ENCODE data around the gene AVL9. TPM values are rescaled to one million over a fixed set of nuclear protein-coding genes. Genes with fewer than 3 reads are reported as not detected.

The AVL9 gene
- total and polyA plus RNA-seq, 9 of the 15 experiments (the other 6 are each of a cell fraction or from before 2014, with no cell fraction given) = 6.4 to 66.2 (median 30.1) TPM

DNA sequence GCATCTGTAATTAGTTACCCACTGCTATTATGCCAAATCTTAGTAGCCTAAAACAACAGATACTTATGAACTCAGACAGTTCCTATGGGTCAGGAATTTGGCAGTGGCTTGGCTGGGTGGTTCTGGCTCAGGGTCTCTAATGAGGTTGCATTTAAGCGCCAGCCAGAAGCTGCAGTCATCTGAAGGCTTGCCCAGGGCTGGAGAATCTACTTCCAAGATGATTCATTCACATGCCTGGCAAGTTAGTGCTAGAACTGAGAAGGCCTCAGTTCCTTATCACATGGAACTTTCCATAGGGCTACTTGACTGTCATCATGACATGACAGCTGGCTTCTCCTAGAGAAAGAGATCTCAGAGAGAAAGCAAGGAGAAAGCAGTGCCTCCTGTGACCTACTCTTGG lies 121.3 kb downstream of the AVL9 start (continued):
- TF ChIP-seq ZNF609 (CRISPR knock-in tag; IDR thresholded peaks at IDR 0.05; ENCODE audit: borderline replicate concordance) = no peak
- TF ChIP-seq BCOR (IDR thresholded peaks at IDR 0.05) = no peak
- TF ChIP-seq RBM34 (IDR thresholded peaks at IDR 0.05; ENCODE audit: borderline replicate concordance, insufficient read depth, low read length) = no peak
- TF ChIP-seq ZNF232 (CRISPR knock-in tag; IDR thresholded peaks at IDR 0.05) = no peak
- TF ChIP-seq TRIM28 (IDR thresholded peaks at IDR 0.05) = 0 out of 2 replicates have a peak, but pooled peaks have one; percentile 51
- TF ChIP-seq ZNF444 (CRISPR knock-in tag; IDR thresholded peaks at IDR 0.05) = no peak
- TF ChIP-seq RERE (CRISPR knock-in tag; IDR thresholded peaks at IDR 0.05; ENCODE audit: borderline replicate concordance) = no peak
- TF ChIP-seq MTA3 (IDR thresholded peaks at IDR 0.05; ENCODE audit: borderline replicate concordance) = 0 out of 2 replicates have a peak, but pooled peaks have one; percentile 34
- TF ChIP-seq, protein P1, sequence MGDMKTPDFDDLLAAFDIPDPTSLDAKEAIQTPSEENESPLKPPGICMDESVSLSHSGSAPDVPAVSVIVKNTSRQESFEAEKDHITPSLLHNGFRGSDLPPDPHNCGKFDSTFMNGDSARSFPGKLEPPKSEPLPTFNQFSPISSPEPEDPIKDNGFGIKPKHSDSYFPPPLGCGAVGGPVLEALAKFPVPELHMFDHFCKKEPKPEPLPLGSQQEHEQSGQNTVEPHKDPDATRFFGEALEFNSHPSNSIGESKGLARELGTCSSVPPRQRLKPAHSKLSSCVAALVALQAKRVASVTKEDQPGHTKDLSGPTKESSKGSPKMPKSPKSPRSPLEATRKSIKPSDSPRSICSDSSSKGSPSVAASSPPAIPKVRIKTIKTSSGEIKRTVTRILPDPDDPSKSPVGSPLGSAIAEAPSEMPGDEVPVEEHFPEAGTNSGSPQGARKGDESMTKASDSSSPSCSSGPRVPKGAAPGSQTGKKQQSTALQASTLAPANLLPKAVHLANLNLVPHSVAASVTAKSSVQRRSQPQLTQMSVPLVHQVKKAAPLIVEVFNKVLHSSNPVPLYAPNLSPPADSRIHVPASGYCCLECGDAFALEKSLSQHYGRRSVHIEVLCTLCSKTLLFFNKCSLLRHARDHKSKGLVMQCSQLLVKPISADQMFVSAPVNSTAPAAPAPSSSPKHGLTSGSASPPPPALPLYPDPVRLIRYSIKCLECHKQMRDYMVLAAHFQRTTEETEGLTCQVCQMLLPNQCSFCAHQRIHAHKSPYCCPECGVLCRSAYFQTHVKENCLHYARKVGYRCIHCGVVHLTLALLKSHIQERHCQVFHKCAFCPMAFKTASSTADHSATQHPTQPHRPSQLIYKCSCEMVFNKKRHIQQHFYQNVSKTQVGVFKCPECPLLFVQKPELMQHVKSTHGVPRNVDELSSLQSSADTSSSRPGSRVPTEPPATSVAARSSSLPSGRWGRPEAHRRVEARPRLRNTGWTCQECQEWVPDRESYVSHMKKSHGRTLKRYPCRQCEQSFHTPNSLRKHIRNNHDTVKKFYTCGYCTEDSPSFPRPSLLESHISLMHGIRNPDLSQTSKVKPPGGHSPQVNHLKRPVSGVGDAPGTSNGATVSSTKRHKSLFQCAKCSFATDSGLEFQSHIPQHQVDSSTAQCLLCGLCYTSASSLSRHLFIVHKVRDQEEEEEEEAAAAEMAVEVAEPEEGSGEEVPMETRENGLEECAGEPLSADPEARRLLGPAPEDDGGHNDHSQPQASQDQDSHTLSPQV (IDR thresholded peaks at IDR 0.05) = peak; percentile 89
- TF ChIP-seq SLC30A9 (CRISPR knock-in tag; IDR thresholded peaks at IDR 0.05) = no peak
- no peak for TF ChIP-seq KAT8 (IDR thresholded peaks at IDR 0.05; ENCODE audit: low read depth)
- no peak for TF ChIP-seq BRCA1 (IDR thresholded peaks at IDR 0.05)
- TF ChIP-seq BRCA1 (CRISPR knock-in tag; IDR thresholded peaks at IDR 0.05) = no peak
- TF ChIP-seq RUNX1 (IDR thresholded peaks at IDR 0.05; ENCODE audit: low read depth) = no peak
- TF ChIP-seq DIDO1 (tag; IDR thresholded peaks at IDR 0.05; ENCODE audit: low read depth) = no peak
- TF ChIP-seq ZZZ3 (IDR thresholded peaks at IDR 0.05) = no peak

Measured in K562 (cell line).